A673 (cell line): ENCODE measurements around the gene XIAP.

Experiments used
- CTCF ChIP-seq: fragments of 300-800, 200-600 bp; sonication (generic); conservative IDR thresholded peaks from 2 replicates; pipeline ENCODE4 v1.5.1; 2017; ENCODE audit warnings: low read depth, mild to moderate bottlenecking, antibody characterized with exemption, low read length, moderate library complexity, mixed read lengths
- EZH2 ChIP-seq: fragments of 200-600 bp; sonication (generic); IDR thresholded peaks from 2 replicates; pipeline ENCODE4 v1.6.1; 2017; ENCODE audit warnings: borderline replicate concordance, low read depth, mild to moderate bottlenecking, mixed read lengths, antibody characterized with exemption, low read length; ENCODE audit not compliant: poor library complexity, severe bottlenecking

GRCh38 chrX:123959281-123960063, 99.6 kb downstream of the XIAP start:
- no peak for TF ChIP-seq CTCF
- TF ChIP-seq EZH2: no peak
